Stimulated activated naive CD8-positive, alpha-beta T cell treated with anti-CD3 and anti-CD28 coated beads, Interleukin-15, Interleukin-2, amounts not matched to agents 100 U/mL and 50 U/mL, for 24 hours (primary cell): ENCODE results near the gene LGMN.
"Not testable (repeated sequence)": the region's sequence is repeated elsewhere in the genome, so short reads cannot be mapped to it uniquely, and the experiment has no call there.

ENCODE experiments used
- ATAC-seq: fragments of 150-1000 bp; cut with Tn5 transposase; one replicate; pipeline ENCODE4 v1.10.0; 2021
- DNase-seq: peaks from one replicate; pipeline ENCODE4 v3.0.0; 2021

Gene LGMN

GRCh38 chr14:92694807-92695206 is 53.6 kb downstream of the LGMN start:
- no peak for ATAC-seq

GRCh38 chr14:92693998-92694795 is 54.2 kb downstream of the LGMN start:
- no peak for DNase-seq
- peak; percentile 54 for ATAC-seq

More at GRCh38 chr14:92694807-92695206, 53.6 kb downstream of the LGMN start:
- DNase-seq: no peak

GRCh38 chr14:92692822-92693226 is 55.6 kb downstream of the LGMN start:
- ATAC-seq (no peak), DNase-seq (peak; percentile 27)

DNA sequence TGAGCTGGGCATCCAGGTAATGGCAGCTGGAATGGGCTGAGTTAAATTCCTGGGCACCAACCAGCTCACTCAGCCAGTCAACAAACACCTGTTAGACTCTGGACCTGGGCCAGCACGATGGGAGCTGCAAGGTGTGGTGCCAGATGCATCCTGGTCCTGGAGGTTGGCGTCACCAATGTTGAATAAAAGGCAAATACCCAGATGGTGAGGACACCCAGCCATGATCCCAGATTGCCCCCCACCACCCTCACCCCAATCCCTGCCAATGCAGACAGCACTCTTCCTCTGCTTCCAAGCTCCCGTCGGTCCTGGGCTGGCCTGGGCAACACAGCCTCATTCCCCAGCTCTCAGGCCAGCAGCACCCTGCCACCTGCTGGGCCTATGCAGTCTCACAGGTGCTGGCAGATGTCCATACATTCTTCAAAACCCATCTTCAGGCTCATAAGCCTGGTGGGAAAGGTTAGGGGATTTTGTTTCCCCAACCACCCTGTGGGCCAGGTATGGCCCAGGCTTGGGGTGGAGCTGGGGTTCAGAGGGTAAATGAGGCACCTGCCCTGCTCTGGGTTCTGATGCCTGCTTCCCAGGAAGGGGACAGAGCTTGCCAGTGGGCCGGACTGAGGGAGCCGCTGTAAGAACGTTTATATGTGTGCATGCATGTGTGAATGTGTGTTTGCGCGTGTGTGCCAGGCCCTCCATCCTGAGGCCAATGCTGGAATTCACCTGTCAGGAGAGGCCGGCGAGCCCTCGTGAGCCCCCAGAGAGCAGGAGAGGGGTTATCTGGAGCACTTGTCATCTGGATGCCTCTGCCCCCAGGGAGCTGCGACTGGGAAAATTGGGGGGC is 58.0 kb downstream of the LGMN start:
- peak; percentile 38 for ATAC-seq
- DNase-seq: no peak

- ATAC-seq: no peak
- no peak for DNase-seq
These were observed 59.7 kb downstream of the LGMN start for GRCh38 chr14:92688434-92689375.

DNA sequence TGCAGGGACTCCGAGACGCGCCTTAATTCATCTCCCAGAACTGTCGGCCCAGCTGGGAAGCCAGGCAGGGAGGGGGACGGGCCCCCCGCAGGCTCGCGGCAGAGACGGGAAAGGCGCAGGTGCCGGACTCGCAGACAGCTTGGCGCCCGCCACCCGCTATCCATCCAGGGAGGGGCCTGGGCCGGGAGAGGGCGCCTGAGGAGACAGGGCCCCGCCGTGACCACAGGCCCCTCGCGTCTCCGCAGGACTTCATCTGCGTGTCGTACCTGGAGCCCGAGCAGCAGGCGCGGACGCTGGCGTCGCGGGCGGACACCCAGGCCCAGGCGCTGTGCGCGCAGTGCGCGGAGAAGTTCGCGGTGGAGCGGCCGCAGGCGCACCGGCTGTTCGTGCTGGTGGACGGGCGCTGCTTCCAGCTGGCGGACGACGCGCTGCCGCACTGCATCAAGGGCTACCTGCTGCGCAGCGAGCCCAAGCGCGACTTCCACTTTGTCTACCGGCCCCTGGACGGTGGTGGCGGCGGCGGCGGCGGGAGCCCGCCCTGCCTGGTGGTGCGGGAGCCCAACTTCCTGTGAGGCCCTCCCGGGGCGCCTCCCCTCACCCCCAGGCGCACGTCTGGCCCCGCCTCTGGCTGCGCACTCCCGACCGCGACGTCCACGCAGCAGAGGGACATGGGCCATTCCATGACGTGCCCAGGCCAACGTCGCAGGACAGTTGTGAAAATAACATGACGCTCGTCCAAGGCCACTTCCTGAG is 60.6 kb downstream of the LGMN start:
- DNase-seq (no peak), ATAC-seq (no peak)

GRCh38 chr14:92686900-92687427 is 61.5 kb downstream of the LGMN start:
- peak; percentile 73 for DNase-seq
- peak; percentile 37 for ATAC-seq

GRCh38 chr14:92686411-92686899 is 62.0 kb downstream of the LGMN start:
- ATAC-seq: no peak

GRCh38 chr14:92685784-92686355 is 62.6 kb downstream of the LGMN start:
- DNase-seq: no peak
- ATAC-seq: no peak

More at GRCh38 chr14:92686411-92686899, 62.0 kb downstream of the LGMN start:
- no peak for DNase-seq

- ATAC-seq (no peak), DNase-seq (peak; percentile 30)
These were observed 63.4 kb downstream of the LGMN start for GRCh38 chr14:92684801-92685560.

GRCh38 chr14:92683041-92683440 is 65.4 kb downstream of the LGMN start:
- no peak for DNase-seq
- no peak for ATAC-seq

- peak; percentile 9 for ATAC-seq
These were observed 67.4 kb downstream of the LGMN start for GRCh38 chr14:92680781-92681650.

DNA sequence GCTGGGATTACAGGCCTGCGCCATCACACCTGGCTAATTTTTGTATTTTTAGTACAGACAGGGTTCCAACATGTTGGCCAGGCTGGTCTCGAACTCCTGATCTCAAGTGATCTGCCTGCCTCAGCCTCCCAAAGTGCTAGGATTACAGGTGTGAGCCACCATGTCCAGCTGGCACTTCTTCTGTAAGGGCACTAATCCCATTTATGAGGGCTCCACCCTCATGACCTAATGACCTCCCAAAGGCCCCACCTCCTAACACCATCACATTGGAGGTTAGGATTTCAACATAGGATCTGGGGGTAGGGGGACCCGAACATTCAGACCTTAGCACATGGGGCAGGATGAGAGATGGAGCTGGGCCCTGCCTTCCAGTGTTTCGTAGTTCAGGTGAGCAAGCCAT is 68.1 kb downstream of the LGMN start:
- DNase-seq, ATAC-seq: not testable (repeated sequence)

More at GRCh38 chr14:92680781-92681650, 67.4 kb downstream of the LGMN start:
- peak; percentile 78 for DNase-seq

DNA sequence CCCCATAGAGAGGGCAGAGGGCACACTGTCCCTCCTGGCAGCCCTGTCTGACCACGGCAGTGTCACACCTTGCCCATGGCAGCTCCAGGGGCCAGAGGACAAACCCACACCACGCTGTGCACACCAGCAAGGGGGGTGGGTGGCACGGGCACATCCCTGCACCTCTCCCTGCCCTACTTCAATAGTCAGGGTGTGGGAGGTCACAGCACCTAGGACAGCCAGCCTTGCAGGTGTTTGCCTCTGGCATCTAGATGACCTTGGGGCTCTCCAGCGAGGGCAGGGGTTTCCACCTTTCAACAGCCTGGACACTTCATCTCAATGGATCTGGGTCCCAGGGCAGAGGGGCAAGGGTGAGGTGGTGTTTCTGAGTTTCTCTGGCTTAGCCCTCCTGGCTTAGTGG is 69.2 kb downstream of the LGMN start:
- ATAC-seq (no peak), DNase-seq (no peak)

DNA sequence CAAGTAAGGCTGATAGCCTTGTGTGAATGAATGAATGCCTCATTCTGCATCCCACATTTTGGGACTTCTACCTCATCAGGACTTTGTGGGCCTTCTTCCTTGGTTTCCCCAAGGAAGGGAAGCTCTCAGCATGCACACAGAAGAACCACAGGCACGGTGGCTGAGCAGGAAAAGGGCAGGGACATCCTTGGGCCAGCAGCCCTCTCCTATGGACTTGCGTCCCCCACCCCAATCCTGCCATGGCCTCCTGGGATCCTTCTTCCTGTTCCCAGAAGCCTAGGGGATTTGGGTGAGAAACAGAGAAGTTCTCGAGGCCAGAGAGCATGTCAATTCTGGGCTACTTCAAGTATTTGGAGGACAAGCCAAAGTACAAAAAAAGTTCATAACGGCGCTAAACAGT is 69.7 kb downstream of the LGMN start:
- no peak for DNase-seq
- ATAC-seq: no peak

DNA sequence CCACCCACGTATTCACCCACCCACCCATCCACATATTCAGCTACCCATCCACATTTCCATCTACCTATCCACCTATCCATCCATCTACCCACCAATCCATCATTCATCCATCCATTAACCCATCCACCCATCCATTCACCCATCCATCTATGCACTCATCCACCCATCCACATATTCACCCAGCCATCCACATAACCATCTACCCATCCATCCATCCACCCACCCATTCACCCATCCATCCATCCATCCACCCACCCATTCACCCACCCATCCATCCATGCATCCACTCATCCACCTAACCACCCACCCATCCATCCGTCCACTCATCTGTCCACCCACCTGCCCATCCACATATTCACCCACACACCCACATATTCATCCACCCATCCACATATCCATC is 70.5 kb downstream of the LGMN start:
- no peak for DNase-seq
- ATAC-seq: no peak

- ATAC-seq: peak; percentile 93
- peak; percentile 84 for DNase-seq
These were observed 71.2 kb downstream of the LGMN start for GRCh38 chr14:92677087-92677668.

GRCh38 chr14:92676403-92677086 is 71.9 kb downstream of the LGMN start:
- no peak for ATAC-seq
- DNase-seq: no peak
